Measurements from ENCODE around the gene SRSF7.

DNA sequence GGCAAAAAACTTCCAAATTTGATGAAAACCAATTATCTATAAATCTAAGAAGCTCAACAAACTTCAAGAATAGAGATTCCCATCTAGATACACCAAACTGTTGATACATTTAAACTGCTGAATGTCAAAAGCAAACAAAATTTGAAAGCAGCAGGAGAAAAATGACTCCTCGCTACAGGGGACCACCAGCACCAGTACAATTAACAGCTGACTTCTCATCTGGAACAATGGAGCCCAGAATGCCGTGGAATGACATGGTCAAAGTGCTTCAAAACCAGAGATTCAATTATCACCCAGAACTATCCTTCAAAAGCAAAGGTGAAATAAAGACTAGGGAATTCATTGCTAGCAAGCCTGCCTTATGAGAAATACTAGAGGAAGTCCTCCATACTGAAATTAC lies 11.6 kb downstream of the SRSF7 start:
- TF ChIP-seq ZFX (CRISPR knock-in tag; IDR thresholded peaks at IDR 0.05) (no peak), BCL6 (CRISPR knock-in tag; IDR thresholded peaks at IDR 0.05) (no peak), ZBTB11 (CRISPR knock-in tag; IDR thresholded peaks at IDR 0.05) (no peak), ZNF589 (CRISPR knock-in tag; IDR thresholded peaks at IDR 0.05; ENCODE audit: low read depth) (no peak), GABPB1 (CRISPR knock-in tag; IDR thresholded peaks at IDR 0.05) (no peak), KHSRP (IDR thresholded peaks at IDR 0.05) (no peak), ELF2 (CRISPR knock-in tag; IDR thresholded peaks at IDR 0.05) (no peak), SPI1 (IDR thresholded peaks at IDR 0.05; ENCODE audit: borderline replicate concordance, low read depth, low read length) (no peak), HNRNPUL1 (IDR thresholded peaks at IDR 0.05; ENCODE audit: low read length) (no peak)
- TF ChIP-seq, protein P1, sequence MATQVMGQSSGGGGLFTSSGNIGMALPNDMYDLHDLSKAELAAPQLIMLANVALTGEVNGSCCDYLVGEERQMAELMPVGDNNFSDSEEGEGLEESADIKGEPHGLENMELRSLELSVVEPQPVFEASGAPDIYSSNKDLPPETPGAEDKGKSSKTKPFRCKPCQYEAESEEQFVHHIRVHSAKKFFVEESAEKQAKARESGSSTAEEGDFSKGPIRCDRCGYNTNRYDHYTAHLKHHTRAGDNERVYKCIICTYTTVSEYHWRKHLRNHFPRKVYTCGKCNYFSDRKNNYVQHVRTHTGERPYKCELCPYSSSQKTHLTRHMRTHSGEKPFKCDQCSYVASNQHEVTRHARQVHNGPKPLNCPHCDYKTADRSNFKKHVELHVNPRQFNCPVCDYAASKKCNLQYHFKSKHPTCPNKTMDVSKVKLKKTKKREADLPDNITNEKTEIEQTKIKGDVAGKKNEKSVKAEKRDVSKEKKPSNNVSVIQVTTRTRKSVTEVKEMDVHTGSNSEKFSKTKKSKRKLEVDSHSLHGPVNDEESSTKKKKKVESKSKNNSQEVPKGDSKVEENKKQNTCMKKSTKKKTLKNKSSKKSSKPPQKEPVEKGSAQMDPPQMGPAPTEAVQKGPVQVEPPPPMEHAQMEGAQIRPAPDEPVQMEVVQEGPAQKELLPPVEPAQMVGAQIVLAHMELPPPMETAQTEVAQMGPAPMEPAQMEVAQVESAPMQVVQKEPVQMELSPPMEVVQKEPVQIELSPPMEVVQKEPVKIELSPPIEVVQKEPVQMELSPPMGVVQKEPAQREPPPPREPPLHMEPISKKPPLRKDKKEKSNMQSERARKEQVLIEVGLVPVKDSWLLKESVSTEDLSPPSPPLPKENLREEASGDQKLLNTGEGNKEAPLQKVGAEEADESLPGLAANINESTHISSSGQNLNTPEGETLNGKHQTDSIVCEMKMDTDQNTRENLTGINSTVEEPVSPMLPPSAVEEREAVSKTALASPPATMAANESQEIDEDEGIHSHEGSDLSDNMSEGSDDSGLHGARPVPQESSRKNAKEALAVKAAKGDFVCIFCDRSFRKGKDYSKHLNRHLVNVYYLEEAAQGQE (IDR thresholded peaks at IDR 0.05; ENCODE audit: borderline replicate concordance) = no peak
- TF ChIP-seq, protein P1 (CRISPR knock-in tag; IDR thresholded peaks at IDR 0.05; ENCODE audit: low read depth) = no peak
- TF ChIP-seq, protein P2, sequence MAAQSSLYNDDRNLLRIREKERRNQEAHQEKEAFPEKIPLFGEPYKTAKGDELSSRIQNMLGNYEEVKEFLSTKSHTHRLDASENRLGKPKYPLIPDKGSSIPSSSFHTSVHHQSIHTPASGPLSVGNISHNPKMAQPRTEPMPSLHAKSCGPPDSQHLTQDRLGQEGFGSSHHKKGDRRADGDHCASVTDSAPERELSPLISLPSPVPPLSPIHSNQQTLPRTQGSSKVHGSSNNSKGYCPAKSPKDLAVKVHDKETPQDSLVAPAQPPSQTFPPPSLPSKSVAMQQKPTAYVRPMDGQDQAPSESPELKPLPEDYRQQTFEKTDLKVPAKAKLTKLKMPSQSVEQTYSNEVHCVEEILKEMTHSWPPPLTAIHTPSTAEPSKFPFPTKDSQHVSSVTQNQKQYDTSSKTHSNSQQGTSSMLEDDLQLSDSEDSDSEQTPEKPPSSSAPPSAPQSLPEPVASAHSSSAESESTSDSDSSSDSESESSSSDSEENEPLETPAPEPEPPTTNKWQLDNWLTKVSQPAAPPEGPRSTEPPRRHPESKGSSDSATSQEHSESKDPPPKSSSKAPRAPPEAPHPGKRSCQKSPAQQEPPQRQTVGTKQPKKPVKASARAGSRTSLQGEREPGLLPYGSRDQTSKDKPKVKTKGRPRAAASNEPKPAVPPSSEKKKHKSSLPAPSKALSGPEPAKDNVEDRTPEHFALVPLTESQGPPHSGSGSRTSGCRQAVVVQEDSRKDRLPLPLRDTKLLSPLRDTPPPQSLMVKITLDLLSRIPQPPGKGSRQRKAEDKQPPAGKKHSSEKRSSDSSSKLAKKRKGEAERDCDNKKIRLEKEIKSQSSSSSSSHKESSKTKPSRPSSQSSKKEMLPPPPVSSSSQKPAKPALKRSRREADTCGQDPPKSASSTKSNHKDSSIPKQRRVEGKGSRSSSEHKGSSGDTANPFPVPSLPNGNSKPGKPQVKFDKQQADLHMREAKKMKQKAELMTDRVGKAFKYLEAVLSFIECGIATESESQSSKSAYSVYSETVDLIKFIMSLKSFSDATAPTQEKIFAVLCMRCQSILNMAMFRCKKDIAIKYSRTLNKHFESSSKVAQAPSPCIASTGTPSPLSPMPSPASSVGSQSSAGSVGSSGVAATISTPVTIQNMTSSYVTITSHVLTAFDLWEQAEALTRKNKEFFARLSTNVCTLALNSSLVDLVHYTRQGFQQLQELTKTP (IDR thresholded peaks at IDR 0.05; ENCODE audit: low read depth in 1 of 2, partially characterized antibody in 2 of 2) = no peak
- TF ChIP-seq, protein P3, sequence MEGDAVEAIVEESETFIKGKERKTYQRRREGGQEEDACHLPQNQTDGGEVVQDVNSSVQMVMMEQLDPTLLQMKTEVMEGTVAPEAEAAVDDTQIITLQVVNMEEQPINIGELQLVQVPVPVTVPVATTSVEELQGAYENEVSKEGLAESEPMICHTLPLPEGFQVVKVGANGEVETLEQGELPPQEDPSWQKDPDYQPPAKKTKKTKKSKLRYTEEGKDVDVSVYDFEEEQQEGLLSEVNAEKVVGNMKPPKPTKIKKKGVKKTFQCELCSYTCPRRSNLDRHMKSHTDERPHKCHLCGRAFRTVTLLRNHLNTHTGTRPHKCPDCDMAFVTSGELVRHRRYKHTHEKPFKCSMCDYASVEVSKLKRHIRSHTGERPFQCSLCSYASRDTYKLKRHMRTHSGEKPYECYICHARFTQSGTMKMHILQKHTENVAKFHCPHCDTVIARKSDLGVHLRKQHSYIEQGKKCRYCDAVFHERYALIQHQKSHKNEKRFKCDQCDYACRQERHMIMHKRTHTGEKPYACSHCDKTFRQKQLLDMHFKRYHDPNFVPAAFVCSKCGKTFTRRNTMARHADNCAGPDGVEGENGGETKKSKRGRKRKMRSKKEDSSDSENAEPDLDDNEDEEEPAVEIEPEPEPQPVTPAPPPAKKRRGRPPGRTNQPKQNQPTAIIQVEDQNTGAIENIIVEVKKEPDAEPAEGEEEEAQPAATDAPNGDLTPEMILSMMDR (IDR thresholded peaks at IDR 0.05 in 2 of 3, conservative IDR thresholded peaks at IDR 0.05 in 1 of 3; ENCODE audit: insufficient read depth in 2 of 3, low read depth in 1 of 3, low read length in 3 of 3) = no peak
- TF ChIP-seq, protein P4, sequence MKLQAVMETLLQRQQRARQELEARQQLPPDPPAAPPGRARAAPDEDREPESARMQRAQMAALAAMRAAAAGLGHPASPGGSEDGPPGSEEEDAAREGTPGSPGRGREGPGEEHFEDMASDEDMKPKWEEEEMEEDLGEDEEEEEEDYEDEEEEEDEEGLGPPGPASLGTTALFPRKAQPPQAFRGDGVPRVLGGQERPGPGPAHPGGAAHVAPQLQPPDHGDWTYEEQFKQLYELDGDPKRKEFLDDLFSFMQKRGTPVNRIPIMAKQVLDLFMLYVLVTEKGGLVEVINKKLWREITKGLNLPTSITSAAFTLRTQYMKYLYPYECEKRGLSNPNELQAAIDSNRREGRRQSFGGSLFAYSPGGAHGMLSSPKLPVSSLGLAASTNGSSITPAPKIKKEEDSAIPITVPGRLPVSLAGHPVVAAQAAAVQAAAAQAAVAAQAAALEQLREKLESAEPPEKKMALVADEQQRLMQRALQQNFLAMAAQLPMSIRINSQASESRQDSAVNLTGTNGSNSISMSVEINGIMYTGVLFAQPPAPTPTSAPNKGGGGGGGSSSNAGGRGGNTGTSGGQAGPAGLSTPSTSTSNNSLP (IDR thresholded peaks at IDR 0.05; ENCODE audit: borderline replicate concordance, low read depth, low read length) = no peak

All from K562 (cell line).